NCI-H82 treated with DMSO at 0.1 percent for 48 hours (cell line): ENCODE data around the gene DOCK9.

Experiments used
- DNase-seq: peaks from one replicate; lab custom pipeline; 2025; ENCODE audit not compliant: unreplicated experiment; lab: John Stamatoyannopoulos, UW

The DOCK9 gene

DNA sequence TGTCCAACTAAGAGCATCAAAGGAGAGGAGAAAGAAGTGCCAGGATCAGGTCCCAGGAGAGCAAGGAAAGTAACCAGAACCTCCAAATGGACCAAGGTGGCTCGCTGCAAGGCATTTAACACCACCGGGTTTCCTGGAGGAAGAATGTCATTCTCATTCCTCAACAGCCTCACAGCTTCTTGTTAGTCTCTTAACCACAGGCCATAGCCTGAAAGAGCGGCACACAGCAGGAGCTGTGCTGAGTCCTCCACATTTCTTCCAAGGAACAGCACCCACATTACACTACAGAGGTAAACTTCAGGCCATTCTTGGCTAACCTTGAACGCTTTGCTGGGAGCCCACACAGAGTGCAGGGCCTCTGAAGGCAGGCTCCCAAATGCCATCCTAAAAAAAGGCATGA lies 23.6 kb downstream of the DOCK9 start:
- DNase-seq: no peak

DNA sequence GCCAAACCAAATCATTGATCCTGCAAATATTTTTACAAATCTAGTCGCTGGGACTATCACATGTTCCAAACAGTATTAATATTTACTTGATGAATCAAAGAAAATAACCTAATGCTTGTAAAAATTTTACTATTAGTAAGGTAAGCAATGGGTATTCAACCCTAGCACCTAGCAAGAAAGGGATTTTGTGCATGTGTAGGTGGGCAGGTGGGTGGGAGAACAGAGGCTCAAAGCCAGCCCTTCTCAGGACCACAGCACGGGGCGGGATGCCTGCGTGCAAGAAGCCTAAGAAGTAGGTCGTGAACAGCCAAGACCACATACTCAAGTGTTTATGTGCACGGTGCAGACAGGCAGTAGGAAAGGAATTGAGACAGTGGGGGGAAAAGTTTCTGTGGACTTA lies 26.6 kb downstream of the DOCK9 start:
- no peak for DNase-seq

- DNase-seq: no peak
Observed at GRCh38 chr13:98950705-98951104, 27.2 kb downstream of the DOCK9 start.

DNA sequence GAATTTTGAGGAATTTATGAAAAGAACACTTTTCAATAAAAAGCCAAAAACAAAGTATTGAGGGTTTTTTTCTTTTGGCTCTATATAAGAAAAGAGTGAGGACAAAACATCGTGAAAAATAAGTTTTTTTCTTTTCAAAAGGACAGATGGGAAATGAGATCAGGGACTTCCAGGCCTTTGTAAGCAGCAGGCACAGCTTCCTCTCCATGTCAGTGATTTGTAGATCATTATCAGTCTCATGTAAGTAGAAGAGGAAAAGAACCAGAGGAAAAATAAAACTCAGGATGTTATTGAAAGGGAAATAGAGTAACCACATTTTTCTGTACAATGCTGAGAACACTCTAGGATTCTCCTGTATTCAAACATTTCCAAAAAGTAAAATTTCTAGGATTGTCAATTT lies 29.9 kb downstream of the DOCK9 start:
- DNase-seq: no peak

- DNase-seq: no peak
Observed at GRCh38 chr13:98945863-98946605, 31.8 kb downstream of the DOCK9 start.

DNA sequence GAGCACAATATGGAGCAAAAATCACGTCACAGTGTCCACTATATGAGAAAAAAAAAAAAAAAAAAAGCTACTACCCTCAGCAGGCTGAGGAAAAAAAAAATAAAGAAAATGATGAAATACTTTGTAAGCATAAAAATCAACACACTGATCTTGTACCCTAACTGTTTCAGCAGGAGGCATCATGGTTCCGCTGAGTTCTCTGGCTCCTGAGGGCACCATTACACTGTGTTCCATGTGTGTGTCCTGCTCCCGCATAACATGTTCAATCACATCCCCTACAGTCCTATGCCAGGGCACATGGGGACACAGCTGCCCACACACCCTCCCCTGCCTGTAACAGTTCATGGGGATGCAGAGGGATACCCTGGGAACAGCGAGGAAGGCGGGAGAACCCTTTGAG lies 33.5 kb downstream of the DOCK9 start:
- no peak for DNase-seq

GRCh38 chr13:98942997-98943396 lies 34.9 kb downstream of the DOCK9 start:
- DNase-seq: no peak

- DNase-seq: no peak
Observed at GRCh38 chr13:98942485-98942884, 35.4 kb downstream of the DOCK9 start.

DNA sequence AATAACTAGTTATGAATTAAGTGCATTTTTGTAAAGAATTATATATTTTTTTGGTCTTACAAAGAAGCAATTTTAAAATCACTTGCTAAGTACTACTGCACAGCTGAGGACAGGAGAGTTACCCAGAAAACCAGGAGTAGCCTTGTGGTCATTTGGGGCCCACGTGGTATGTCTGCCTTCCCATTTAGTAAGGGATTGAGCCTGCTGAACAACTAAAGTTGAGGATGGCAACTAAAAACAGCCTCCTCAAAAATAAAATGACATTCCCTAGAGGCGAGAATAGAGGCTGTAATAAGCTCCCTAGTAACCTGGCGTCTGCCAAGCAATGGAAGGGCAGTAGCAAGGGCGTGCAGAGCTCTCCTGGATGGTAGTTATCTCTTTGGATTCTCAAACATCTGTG lies 36.3 kb downstream of the DOCK9 start:
- no peak for DNase-seq

GRCh38 chr13:98941126-98941525 lies 36.7 kb downstream of the DOCK9 start:
- DNase-seq: no peak

- no peak for DNase-seq
Observed at GRCh38 chr13:98940325-98941001, 37.4 kb downstream of the DOCK9 start.

DNA sequence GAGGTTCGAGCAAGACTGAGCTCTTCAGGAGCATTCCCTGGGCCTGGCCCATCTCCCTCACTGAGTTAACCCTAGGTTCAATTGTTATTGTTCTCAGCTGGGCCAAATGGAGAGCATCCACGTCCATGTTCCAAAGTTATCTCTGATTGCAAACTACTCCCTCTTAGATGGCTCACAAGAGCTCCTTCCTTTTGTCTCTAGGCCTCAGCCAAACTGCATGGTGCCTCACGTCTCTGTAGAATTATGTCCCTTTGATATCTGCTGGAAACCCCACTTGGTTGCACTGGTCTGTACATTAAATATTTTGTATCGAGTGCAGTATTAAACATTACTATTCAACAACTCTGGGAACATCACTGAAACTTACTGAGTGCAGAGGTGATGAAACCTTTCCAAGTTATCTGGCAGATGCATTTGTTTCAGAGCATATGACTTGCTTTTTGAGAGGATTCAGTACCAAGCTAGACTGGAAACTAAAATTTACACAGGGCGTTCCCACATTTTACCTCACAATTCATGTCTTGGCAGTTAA lies 38.1 kb downstream of the DOCK9 start:
- no peak for DNase-seq

DNA sequence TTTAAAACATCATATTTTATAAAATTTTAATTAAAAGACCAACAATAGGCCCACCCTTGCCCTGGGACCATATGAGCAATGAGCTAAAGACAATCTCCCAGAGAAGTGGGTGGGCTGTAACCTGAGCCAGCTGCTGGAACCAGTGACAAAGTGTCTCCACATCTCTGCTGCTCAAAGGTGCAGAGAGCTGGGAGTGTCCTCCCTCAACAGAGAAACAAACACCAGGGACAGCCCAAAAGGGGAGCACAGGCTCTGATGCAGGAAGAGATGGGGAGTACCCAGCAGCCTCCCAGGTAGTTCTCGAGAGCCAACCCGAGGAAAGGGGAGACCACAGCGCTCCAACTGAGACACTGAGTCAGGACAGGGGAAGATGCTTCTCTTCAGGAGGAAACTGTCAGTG lies 39.1 kb downstream of the DOCK9 start:
- no peak for DNase-seq

DNA sequence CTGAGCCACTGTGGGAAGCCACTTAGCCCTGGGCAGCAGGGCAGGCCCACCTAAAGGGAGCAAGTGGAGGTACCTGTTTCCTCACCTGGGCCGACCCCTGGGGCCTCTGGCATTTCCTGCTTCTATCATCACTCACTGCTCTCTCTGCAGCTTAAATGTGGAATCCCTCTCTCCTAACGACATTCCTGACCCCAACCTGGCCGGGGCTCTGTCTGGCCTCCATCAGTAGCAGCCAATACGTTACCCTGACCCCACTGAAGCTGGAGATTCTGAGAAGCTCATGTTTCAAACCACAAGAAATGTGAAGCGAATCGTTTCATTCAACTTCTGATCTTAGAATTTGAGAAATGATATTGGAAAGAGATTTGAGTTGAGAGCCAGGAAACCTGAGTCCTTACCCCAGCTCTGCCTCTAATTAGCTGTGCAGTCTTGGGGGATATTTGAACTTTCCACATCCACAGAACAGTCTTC lies 39.9 kb downstream of the DOCK9 start:
- DNase-seq: no peak

- no peak for DNase-seq
Observed at GRCh38 chr13:98934243-98934642, 43.6 kb downstream of the DOCK9 start.

GRCh38 chr13:98930151-98930591 lies 47.7 kb downstream of the DOCK9 start:
- no peak for DNase-seq

DNA sequence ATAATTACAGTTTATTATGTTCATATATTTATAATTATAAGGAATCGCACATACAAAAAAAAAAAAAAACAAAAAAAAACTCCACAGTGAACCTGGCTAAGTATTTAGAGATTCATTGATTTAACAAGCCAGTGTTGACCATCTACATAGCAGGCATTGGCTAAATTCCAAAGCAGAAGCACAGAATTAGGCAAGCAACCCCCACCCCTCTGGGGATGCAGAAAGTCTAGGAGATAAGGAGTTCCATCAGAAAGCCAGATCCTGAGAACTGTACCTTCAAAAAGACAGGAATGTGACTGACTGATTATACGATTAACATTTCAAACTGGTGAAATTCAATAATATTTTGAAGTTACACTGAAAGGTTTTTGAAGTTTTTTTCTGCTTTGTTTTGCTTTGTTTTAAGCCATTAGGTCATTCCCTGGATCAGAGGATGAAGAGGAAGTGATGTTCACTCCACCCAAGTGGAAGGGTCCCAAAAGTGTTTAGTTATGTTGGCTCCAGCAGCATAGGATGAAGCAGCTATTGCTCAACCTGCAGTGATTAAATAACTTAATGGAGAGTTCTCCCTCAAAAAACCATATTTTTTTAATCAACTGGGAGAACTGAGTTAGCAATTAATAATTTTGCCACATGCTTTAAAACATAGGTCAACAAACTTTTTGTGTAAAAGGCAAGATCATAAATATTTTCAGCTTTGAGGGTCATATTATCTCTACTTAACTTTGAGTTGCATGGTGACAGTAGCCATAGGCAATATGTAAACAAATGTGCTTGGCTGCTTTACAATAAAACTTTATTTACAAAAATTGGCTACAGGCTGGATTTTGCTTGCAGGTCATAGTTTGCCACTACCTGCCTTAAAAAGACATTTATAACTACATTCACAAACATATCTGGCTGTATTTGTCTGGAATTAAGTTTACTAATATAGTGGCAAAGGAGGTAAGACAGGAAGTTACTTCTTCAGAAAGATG lies 49.6 kb downstream of the DOCK9 start:
- no peak for DNase-seq

GRCh38 chr13:98925949-98926348 lies 51.9 kb downstream of the DOCK9 start:
- no peak for DNase-seq

DNA sequence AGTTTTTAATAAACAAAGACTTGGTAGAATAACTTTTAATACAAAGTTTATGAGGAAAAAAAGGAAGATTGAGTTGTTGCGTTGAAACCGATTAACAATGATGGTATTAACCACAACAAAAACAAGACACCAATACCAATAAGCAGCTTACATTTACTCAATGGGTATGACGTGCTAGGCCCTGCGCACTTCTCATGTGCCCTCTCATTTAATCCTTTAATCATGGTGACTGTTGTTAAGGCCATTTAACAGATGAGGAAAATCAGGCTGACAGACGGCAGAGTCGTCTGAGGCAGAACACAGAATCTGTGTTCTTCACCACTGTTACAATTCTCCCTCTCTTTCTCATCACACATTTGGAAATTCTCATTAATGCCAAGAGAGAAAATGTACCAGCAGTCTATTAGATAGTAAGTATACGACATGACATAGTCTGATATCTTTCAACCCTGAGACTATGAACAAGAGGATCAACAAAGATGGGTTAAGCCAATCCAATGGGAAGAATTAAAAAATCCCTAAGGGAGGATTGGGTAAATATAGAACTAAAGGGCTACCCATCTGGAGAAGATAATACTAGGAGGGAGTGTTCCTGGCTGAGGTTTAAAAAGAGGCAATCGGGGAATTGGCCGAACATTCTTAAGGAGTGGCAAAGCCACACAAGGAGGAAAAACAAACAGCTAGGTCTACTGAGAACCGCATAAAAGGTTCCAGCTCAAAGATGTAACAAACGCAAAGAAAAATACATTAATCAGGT lies 54.0 kb downstream of the DOCK9 start:
- peak; percentile 100 for DNase-seq

DNA sequence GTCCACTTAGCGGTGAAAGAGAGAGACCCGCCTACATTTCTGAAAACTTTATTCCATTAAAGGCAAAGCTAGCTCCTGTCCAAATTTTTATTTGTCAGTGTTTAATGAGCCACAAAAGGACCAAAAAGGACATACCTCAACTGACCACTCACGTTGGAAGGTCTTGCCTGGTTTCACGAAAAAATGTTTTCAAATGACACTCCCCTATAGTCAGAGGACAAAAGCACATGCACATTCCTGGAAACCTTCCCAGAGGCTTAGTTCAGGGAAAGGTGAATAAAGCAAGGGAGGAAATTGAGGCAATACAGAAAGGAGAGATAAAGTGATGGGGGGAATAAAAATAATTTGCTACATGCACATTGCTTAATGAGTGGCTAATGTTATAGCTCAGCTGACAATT lies 55.6 kb downstream of the DOCK9 start:
- no peak for DNase-seq
